GM19238 (cell line): Measurements from ENCODE around the gene MYORG.
"Not testable (repeated sequence)": the region's sequence is repeated elsewhere in the genome, so short reads cannot be mapped to it uniquely, and the experiment has no call there.

Source experiments
- DNase-seq: peaks from one replicate; pipeline ENCODE4 v3.0.0; 2011; ENCODE audit warnings: low spot score; ENCODE audit not compliant: insufficient read length

Gene MYORG

DNA sequence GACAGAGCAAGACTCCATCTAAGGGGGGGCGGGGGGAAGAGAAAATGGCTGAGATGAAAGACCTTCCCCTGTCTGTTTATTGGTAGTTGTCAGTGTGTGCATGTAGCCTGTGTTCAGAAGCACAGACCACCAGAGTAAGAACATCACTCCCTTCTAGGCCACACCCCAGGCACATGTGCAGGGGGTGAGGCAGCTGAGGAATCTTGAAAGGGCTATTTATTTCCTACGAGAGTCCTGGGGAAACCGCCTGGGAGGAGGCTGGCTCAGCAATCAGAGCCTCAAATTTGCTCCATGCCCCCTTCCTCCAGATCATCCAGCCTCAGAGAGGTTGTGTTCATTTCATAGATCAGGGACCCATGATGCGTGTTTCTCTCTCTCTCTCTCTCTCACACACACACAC is 7.1 kb downstream of the MYORG start:
- no peak for DNase-seq

- not testable (repeated sequence) for DNase-seq
Measured at GRCh38 chr9:34368796-34369195, 7.9 kb downstream of the MYORG start.

DNA sequence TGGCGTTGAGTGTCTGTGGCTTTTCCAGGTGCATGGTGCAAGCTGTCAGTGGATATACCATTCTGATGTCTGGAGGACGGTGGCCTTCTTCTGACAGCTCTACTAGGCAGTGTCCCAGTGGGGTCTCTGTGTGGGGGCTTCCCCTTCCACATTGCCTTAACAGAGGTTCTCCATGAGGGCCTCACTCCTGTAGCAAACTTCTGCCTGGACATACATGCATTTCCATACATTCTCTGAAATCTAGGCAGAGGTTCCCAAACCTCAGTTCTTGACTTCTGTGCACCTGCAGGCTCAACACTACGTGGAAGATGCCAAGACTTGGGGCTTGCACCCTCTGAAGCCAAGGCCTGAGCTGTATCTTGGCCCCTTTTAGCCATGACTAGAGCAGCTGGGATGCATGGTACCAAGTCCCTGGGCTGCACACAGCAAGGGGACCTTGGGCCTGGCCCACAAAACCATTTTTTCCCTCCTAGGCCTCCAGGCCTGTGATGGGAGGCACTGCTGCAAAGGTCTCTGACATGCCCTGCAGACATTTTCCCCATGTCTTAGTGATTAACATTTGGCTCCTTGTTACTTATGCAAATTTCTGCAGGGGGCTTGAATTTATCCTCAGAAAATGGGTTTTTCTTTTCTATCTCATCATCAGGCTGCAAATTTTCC is 8.8 kb downstream of the MYORG start:
- not testable (repeated sequence) for DNase-seq

GRCh38 chr9:34366365-34366764 is 10.3 kb downstream of the MYORG start:
- DNase-seq: no peak

DNA sequence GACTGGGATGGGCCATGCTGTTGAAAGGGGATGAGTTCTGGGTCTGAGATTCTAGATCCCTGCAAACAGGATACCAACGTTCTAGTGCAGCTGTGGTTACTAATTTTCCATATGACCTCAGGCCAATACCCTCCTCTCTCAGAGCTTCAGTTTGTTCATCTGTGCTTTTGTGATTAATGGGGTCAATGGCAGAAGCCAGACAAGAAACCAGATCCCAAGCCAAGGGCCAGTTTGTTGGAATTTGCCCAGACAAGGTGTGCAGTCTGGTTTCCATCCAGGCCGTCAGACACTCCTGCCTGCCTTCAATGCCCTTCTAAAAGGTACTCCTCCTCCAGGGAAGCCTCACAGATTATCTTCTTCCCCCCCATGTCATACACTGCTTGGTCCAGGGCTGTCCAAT is 11.4 kb downstream of the MYORG start:
- DNase-seq: no peak

- no peak for DNase-seq
Measured at GRCh38 chr9:34363619-34364351, 12.9 kb downstream of the MYORG start.

GRCh38 chr9:34362614-34363214 is 14.0 kb downstream of the MYORG start:
- no peak for DNase-seq

GRCh38 chr9:34352957-34353356 is 23.7 kb downstream of the MYORG start:
- DNase-seq: not testable (repeated sequence)

DNA sequence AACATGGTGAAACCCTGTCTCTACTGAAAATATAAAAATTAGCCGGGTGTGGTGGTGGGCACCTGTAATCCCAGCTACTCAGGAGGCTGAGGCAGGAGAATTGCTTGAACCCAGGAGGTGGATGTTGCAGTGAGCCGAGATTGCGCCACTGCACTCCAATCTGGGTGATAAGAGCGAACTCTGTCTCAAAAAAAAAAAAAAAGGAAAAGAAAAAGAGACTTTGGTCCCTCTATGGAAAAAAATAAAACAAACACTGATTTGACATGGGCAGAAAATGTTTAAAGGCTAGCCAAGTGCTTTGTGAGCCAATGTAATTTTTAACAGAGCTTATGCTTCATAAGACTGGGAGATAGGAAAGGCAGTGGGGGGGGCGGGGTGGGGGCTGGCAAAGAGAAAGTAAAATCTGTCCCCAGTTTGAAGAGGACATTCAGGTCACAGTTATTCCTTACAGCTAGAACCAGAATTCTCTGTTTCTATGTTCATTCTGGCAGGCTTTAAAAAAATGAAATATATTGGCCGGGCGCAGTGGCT is 24.5 kb downstream of the MYORG start:
- DNase-seq: not testable (repeated sequence)

GRCh38 chr9:34349324-34349723 is 27.4 kb downstream of the MYORG start:
- DNase-seq: no peak

DNA sequence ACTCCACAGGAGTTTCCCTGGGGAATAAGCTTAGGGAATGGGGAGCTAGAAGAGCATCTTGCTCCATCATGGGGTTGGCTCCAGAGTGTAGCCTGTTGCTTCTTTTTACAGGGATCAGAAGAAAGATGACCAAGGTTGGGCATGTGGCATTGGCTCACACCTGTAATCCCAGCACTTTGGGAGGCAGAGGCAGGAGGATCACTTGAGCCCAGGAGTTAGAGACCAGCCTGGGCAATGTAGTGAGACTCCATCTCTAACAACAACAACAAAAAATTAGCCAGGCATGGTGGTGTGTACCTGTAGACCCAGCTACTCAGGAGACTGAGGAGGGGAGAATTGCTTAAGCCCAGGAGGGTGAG is 28.9 kb downstream of the MYORG start:
- DNase-seq: no peak

- no peak for DNase-seq
Measured at GRCh38 chr9:34346873-34347799, 29.6 kb downstream of the MYORG start.

DNA sequence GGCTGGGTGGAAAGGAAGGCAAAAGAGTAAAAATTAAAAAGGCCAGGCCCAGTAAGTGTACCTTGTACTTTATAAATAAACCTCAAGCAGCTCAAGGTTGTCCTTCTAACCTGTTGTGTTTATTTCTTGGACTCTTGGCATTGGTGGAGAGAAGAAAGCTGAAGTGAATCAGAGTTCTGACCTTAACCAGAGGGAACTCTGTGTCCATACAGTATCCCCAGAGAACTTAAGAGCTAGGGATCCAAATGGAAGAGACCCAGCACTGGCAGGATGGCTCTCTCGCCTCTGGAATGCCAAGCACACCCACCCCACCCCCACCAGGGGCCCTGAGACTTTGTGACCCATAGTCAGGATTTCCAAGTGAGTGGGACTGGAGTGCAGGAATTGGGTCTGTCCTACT is 33.1 kb downstream of the MYORG start:
- DNase-seq: no peak

DNA sequence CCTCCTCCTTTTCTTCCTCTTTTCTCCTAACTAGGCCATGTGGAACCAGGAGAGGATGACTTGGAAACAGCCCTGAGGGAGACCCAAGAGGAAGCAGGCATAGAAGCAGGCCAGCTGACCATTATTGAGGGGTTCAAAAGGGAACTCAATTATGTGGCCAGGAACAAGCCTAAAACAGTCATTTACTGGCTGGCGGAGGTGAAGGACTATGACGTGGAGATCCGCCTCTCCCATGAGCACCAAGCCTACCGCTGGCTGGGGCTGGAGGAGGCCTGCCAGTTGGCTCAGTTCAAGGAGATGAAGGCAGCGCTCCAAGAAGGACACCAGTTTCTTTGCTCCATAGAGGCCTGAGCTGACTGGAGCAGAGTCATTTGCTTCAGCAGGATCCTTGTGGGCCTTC is 33.6 kb downstream of the MYORG start:
- DNase-seq: no peak

- DNase-seq: no peak
Measured at GRCh38 chr9:34341659-34342295, 34.9 kb downstream of the MYORG start.

GRCh38 chr9:34338665-34339385 is 37.9 kb downstream of the MYORG start:
- DNase-seq: no peak

GRCh38 chr9:34338079-34338478 is 38.6 kb downstream of the MYORG start:
- DNase-seq: not testable (repeated sequence)

DNA sequence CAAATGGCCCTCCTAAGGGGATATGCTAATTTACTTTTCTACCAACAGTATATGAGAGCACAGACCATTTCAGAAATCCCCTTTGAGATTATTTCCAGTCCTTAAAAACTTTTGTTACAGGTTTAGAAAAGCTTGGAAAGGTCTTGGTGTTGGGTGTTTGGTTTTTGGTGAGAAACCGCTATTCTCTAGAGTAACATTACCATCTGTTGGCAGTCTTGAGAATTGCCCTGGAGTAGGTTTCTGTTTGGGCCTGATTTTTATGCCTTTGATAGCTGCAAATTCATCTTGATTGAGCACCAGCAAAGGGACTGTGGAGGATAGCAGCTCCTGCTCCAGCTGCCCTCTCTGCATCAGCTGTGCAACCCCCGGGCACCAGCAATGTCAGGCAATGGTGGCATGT is 39.3 kb downstream of the MYORG start:
- DNase-seq: no peak

DNA sequence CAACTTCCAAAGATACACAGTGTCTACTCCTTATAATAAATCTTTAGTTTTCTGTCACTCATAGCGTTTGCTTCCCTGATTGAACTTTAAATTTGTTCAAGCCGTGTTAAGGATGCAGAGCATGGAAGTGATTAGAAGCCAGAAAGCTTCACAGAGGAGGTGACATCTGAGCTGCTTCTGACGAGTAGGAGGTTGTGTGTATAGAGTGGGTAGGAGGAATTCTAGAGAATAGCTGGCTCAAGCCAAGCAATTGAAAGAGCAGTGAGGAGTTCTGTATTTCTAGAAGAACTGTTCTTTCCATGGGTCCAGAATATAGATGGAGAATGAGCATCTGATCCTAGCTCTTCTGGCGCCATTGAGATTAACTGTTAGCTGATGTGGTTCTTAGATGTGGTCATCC is 41.3 kb downstream of the MYORG start:
- DNase-seq: no peak

GRCh38 chr9:34334916-34335315 is 41.8 kb downstream of the MYORG start:
- no peak for DNase-seq
